Measurements from ENCODE around the gene AKAP8.

- TF ChIP-seq YY1 (IDR thresholded peaks at IDR 0.05; ENCODE audit: insufficient read depth, insufficient read length) (no peak), ZNF274 (IDR thresholded peaks at IDR 0.05; ENCODE audit: low read depth, low read length) (no peak)
Measured at GRCh38 chr19:15371119-15371518, 8.5 kb downstream of the AKAP8 start.

All from NT2/D1 (cell line).